HG03045 (cell line): ENCODE data around the gene CDC27.
"Not testable (repeated sequence)": the region's sequence is repeated elsewhere in the genome, so short reads cannot be mapped to it uniquely, and the experiment has no call there.

Experiments
- ATAC-seq: cut with Tn5 transposase; IDR thresholded peaks from one replicate; pipeline ENCODE4 v1.9.1; 2021; ENCODE audit warnings: mild to moderate bottlenecking, moderate library complexity; ENCODE audit not compliant: unreplicated experiment

CDC27 gene

GRCh38 chr17:47073629-47074028 lies 115.5 kb downstream of the CDC27 start:
- ATAC-seq = not testable (repeated sequence)

DNA sequence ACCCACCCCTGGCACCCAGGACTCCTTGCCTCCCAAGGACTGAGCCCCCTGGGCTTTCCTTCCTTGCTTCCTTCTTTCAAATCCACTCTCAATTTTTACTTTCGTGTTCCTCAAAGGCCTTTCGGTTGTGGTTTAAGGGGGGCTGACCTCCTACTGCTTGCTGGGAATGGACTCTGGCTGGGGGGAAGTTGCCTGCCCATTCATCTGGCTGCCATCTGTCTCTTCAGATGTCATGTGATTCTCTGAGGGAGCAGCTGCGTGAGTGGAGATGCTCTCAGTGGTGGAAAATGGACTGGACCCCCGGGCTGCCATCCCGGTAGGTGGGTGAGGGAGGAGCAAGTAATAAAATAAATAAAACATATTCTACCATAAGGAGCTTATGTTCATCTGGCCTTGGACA lies 116.2 kb downstream of the CDC27 start:
- no peak for ATAC-seq

GRCh38 chr17:47071171-47071570 lies 117.9 kb downstream of the CDC27 start:
- not testable (repeated sequence) for ATAC-seq

DNA sequence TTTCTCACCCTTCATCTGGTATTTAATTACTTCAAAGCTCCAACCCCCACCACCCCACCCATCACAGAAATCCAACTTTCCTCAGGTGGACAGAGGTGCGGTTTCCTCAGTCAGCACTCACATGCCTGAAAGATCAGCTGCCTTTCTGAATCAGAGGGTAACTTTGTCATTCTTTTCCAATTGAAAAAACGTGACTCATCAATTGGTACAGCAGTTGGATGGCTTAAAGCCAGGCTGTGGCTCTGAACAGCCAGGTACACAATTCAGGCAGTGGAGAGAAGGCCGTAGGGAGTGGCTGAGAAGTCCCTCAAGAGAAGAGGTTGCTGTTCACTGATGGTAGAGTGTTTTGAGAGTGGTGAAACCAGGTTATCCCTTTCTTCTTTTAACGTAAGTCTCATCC lies 118.8 kb downstream of the CDC27 start:
- ATAC-seq = not testable (repeated sequence)
